Measurements from ENCODE around the gene PPP2R5D. TPM values are rescaled to one million over a fixed set of nuclear protein-coding genes. Genes with fewer than 3 reads are reported as not detected.

PPP2R5D gene
- total and polyA plus RNA-seq, 2 donors from 2014 or later: 21.8 to 22.6 TPM

DNA sequence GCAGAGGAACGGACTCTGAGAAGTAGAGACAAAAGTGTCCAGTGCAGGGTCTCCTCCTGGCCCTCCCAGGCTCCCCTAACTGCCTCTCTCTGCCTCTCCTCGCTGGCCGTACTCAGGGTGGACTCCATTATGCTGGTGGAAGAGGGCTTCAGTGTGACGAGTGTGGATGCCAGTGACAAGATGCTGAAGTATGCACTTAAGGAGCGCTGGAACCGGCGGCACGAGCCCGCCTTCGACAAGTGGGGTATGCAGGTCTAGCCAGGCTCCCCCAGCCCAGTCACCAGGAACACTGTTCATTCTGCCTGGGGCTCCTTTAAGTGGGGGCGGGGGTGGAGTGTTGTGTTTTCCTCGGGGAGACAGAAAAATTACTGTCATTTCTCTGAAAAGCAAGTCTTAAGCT lies 22.3 kb upstream of the PPP2R5D start:
- H3K27ac ChIP-seq (ENCODE audit: low read depth in 2 of 2, low read length in 2 of 2): no peak overlapping the region
- no peak overlapping the region for H3K4me3 ChIP-seq (ENCODE audit: low read length in 3 of 3)
- peaks cover 0 to 8% (median 0%) of the 10 kb centered on the region in 3 donors for H3K4me1 ChIP-seq (ENCODE audit: control insufficient read depth in 2 of 3, insufficient read depth in 2 of 3, low read depth in 1 of 3, low read length in 3 of 3)
- FAIRE-seq (no peak), DNase-seq (no peak)
- peaks cover 0 to 10% (median 3%) of the 10 kb centered on the region in 3 donors for H3K36me3 ChIP-seq (ENCODE audit: control insufficient read depth in 2 of 3, insufficient read depth in 3 of 3, low read length in 3 of 3)
- H3K9ac ChIP-seq (ENCODE audit: low read length in 3 of 3): no peak overlapping the region
- TF ChIP-seq, protein P1, sequence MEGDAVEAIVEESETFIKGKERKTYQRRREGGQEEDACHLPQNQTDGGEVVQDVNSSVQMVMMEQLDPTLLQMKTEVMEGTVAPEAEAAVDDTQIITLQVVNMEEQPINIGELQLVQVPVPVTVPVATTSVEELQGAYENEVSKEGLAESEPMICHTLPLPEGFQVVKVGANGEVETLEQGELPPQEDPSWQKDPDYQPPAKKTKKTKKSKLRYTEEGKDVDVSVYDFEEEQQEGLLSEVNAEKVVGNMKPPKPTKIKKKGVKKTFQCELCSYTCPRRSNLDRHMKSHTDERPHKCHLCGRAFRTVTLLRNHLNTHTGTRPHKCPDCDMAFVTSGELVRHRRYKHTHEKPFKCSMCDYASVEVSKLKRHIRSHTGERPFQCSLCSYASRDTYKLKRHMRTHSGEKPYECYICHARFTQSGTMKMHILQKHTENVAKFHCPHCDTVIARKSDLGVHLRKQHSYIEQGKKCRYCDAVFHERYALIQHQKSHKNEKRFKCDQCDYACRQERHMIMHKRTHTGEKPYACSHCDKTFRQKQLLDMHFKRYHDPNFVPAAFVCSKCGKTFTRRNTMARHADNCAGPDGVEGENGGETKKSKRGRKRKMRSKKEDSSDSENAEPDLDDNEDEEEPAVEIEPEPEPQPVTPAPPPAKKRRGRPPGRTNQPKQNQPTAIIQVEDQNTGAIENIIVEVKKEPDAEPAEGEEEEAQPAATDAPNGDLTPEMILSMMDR (IDR thresholded peaks at IDR 0.05; ENCODE audit: borderline replicate concordance, extremely low read depth, insufficient read depth): no peak
- intact Hi-C loops (cut with DNase I): no loop called here
- no peaks in the 10 kb centered on the region for H3K9me3 ChIP-seq (ENCODE audit: control insufficient read depth in 2 of 3, insufficient read depth in 1 of 3, low read length in 3 of 3)
- H3K27me3 ChIP-seq (ENCODE audit: control insufficient read depth, insufficient read depth, low read length): no peaks in the 10 kb centered on the region

DNA sequence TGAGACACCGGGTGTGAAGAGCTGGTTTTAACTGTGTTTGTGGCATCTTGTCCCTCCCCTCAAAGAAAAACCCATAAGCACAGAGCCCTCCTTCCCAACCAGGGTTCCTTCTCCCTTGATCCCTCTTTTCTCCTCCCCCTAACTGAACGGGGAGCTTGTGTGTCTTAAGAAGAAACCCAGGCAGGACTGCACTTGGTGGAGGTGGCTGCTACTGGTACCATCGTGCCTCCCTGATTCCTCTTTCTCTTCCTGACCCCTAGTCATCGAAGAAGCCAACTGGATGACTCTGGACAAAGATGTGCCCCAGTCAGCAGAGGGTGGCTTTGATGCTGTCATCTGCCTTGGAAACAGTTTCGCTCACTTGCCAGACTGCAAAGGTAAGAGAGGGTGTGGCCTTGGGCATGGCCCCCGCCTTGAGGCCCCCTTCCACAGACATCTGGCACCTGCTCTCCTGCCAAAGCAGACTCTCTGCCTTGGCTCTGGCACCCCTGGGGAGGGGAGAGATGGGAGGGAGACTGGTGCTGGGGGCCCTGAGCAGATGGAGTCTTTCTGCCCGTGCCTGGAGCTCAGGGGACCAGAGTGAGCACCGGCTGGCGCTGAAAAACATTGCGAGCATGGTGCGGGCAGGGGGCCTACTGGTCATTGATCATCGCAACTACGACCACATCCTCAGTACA lies 21.7 kb upstream of the PPP2R5D start:
- DNase-seq (no peak), FAIRE-seq (no peak)
- H3K27ac ChIP-seq (ENCODE audit: low read depth in 2 of 2, low read length in 2 of 2): no peak overlapping the region
- no peak overlapping the region for H3K9ac ChIP-seq (ENCODE audit: low read length in 3 of 3)
- H3K9me3 ChIP-seq (ENCODE audit: control insufficient read depth in 2 of 3, insufficient read depth in 1 of 3, low read length in 3 of 3): no peaks in the 10 kb centered on the region
- H3K4me3 ChIP-seq (ENCODE audit: low read length in 3 of 3): no peak overlapping the region
- TF ChIP-seq, protein P1 (IDR thresholded peaks at IDR 0.05; ENCODE audit: borderline replicate concordance, extremely low read depth, insufficient read depth): no peak
- intact Hi-C loops (cut with DNase I): no loop called here
- H3K4me1 ChIP-seq (ENCODE audit: control insufficient read depth in 2 of 3, insufficient read depth in 2 of 3, low read depth in 1 of 3, low read length in 3 of 3): peaks cover 0 to 8% (median 0%) of the 10 kb centered on the region in 3 donors
- H3K27me3 ChIP-seq (ENCODE audit: control insufficient read depth, insufficient read depth, low read length): no peaks in the 10 kb centered on the region
- H3K36me3 ChIP-seq (ENCODE audit: control insufficient read depth in 2 of 3, insufficient read depth in 3 of 3, low read length in 3 of 3): peaks cover 0 to 10% (median 3%) of the 10 kb centered on the region in 3 donors

DNA sequence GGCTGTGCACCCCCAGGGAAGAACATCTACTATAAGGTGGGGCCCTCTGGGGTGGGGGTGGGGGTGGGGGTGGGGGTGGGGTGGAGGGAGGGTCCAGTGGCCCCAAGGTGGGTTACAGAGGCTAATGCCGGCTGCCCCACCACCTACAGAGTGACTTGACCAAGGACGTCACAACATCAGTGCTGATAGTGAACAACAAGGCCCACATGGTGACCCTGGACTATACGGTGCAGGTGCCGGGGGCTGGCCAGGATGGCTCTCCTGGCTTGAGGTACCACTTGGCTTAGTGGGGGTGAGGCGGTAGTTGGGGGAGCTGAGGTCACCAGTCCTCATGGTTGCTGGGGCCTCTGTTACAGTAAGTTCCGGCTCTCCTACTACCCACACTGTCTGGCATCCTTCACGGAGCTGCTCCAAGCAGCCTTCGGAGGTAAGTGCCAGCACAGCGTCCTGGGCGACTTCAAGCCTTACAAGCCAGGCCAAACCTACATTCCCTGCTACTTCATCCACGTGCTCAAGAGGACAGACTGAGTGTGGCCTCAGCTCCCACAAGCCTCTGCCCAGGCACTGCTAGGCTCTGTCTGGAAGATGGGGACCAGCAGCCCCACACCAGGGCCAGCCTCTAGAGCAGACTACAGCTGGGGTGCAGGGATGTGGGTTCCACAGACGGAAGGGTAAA lies 21.1 kb upstream of the PPP2R5D start:
- H3K9ac ChIP-seq (ENCODE audit: low read length in 3 of 3): no peak overlapping the region
- no peak overlapping the region for H3K27ac ChIP-seq (ENCODE audit: low read depth in 2 of 2, low read length in 2 of 2)
- no peaks in the 10 kb centered on the region for H3K9me3 ChIP-seq (ENCODE audit: control insufficient read depth in 2 of 3, insufficient read depth in 1 of 3, low read length in 3 of 3)
- peaks cover 0 to 8% (median 0%) of the 10 kb centered on the region in 3 donors for H3K4me1 ChIP-seq (ENCODE audit: control insufficient read depth in 2 of 3, insufficient read depth in 2 of 3, low read depth in 1 of 3, low read length in 3 of 3)
- H3K36me3 ChIP-seq (ENCODE audit: control insufficient read depth in 2 of 3, insufficient read depth in 3 of 3, low read length in 3 of 3): peaks cover 0 to 10% (median 3%) of the 10 kb centered on the region in 3 donors
- TF ChIP-seq, protein P1 (IDR thresholded peaks at IDR 0.05; ENCODE audit: borderline replicate concordance, extremely low read depth, insufficient read depth): no peak
- intact Hi-C loops (cut with DNase I): no loop called here
- FAIRE-seq (no peak), DNase-seq (peak in 1 of 5 donors; percentile 39)
- no peaks in the 10 kb centered on the region for H3K27me3 ChIP-seq (ENCODE audit: control insufficient read depth, insufficient read depth, low read length)
- no peak overlapping the region for H3K4me3 ChIP-seq (ENCODE audit: low read length in 3 of 3)
